Stimulated activated CD8-positive, alpha-beta memory T cell treated with anti-CD3 and anti-CD28 coated beads, Interleukin-12 subunit alpha, Interleukin-12 subunit beta, amount 100 ng/mL, for 1 hour (primary cell): ENCODE results near the gene IL1RAPL1.

Source experiments
- DNase-seq: peaks from one replicate; pipeline ENCODE4 v3.0.0-alpha.2; 2020; ENCODE audit warnings: low read depth

Gene IL1RAPL1

DNA sequence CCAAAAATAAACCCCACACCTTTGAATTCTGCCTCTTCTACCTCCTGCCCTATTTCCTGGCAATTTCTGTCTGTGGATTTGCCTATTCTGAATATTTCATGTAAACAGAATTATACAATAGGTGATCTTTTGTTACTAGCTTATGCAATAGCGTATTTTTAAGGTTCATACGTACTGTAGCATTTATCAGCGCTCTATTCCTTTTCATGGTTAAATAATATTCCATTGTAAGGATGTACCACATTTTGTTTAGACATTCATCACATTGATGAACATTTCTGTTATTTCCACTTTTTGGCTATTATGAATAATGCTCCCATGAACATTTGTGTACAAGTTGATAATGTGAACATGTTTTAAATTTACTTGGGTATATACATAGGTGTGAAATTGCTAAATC, 847.7 kb downstream of the IL1RAPL1 start:
- DNase-seq = no peak

DNA sequence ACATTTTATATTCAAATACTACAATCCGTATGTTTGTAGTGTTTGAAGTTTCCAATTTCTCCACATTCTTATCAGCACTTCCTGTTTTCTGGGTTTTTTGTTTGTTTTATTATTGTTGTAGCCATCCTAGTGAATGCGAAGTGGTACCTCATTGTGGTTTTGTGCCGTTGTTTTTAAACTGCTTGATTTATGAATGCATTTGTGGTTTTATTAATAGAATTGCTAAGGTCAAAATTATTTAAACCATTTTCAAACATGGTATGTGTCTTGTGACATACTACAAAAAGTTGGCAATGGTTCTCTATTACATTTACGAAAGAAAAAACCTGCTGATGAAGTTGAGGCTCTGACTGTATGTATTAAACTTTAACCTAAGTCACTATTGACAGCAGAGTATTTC, 848.1 kb downstream of the IL1RAPL1 start:
- DNase-seq = no peak

DNA sequence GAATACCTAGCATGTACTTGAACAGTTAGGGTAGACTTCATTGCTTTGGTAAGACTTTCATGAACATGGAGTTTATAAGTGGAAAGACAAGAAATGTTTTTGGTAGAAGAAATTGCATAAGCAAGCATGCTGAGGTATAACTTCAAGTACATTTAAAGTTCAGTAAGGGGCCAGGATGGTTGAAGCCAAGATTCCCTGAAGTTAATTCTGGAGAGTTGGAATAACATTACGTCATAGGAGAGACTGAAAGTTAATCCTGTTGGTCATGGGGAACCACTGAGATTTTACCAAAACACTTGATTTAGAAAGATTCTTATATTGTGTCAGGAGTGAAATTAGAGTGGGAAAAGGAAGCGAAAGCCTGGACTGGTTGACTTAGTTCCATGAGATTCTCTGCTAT, 860.6 kb downstream of the IL1RAPL1 start:
- no peak for DNase-seq

DNA sequence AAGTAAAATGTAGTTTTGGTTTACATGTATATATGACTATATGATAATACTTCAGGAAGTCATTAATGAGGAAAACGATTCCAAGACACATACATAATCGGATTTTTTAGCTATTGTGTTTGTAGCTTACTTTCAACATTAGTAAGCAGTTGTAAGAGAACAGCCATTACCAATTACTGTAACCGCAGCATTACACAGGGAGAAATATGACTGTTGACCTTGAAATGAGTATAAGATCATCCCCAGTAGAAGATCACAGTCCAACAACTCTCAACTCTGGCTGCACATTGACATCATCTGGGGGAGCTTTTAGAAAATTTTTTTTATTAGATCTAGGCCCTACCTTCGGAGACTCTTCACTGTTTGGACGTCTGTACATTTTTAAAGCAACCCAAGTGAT, 866.1 kb downstream of the IL1RAPL1 start:
- no peak for DNase-seq

DNA sequence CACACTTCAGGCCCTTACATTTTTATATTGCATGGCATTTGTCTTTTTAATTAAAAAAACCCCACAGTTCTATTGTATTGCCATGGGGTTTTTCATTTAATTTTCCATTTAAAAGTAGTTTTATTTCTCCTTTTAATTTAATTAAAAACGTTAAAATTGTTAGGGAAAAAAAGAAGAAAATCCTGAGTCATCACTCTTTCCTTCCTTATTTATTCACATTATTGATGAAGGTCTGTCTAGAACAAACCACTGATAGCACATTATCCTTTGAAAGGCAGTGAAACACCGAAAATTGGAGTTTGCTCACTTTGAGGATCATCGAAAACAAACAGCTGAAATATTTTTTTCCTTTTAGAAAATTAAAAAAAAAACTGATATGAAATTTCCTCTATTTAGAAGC, 868.5 kb downstream of the IL1RAPL1 start:
- no peak for DNase-seq

DNA sequence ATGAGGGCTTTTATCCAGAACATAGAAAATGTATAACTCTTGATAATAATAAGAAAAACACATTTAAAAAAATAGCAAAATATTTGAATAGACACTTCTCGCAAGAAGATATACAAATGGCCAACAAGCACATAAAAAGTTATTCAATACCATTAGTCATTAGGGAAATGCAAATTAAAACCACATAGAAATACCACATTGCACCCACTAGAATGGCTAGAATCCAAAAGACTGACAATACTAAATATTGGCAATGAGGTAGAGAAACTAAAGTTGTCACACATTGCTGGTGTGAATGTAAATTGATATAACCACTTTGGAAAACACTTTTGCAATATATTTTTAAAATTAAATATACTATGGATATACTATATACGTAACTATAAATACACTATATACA, 873.8 kb downstream of the IL1RAPL1 start:
- DNase-seq = no peak

DNA sequence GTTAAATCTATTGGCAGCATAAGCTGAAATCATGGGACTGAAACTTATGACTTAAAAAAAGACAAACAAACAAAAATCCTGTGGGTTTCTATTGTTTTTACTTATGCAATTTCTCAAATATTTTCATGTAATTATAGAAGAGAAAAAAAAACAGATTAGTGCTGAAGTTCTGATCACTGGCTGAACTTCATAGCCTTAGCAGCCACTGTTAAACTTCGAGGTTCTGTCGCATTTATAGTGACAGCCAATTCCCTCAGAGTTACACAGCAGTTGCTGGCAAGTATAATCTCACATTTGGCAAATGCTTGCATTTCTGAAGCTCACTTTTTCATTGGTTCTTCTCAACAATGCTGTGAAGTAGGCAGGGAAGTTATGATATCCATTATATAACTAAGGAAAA, 879.2 kb downstream of the IL1RAPL1 start:
- DNase-seq = no peak

DNA sequence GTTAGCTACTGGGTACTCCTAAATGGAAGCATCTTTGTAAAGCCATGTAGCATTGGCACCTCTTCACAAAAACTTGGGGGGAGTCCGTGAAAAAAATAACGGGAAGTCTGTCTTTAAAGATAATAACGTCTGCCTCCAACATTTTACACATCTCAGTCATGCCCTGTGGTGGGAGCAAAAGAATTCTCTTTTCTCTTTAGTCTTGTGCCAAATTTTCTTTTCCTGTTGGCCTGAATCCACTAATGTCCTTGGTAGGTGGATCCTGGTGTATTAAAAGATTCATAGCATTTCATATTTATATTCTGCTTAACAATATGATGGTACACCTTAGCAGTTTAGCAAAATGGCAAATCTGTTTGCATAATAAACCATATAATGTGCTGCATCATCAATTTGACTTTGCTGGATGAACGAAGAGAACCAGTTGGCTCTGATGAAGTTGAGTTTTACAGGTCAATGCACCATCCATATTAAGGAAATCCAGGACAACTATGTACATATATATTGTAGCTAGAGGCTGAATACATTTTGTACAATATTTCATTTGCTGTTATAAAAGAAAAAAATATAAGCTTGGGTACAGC, 881.8 kb downstream of the IL1RAPL1 start:
- DNase-seq = no peak

DNA sequence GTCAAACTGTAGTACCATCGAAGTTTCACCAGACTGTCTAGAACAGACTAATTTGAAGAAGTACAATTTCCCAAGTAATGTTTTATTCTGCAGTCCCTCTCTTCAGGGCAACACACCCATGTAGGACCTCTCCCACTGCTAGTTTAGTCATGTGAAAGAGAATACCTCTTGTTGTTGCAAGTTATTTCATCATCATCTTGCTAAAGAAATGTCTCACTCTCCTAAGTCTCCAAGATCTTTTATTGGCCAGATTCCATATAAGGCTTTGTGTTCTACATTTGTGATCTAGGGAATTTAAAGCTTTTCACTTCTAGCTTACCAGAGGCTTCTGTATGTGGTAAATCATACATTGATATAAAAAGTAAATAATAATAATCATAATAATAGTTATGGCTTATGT, 882.8 kb downstream of the IL1RAPL1 start:
- no peak for DNase-seq

DNA sequence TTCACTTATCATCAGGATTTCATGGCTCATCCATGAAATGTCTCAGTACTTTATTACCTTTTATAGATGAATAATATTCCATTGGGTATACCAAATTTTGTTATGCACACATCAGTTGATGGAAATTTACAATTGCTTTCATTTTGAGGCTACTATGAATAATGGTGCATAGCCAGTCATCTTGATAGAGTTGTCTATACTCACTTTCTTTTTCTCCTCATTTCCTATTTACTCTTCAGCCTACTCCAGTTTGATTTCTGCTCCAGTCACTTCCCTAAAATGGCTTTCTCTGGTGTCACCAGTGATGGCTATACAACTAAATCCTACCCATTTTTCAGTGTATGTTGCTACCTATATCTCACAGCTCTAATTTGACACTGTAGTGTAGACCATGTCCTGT, 884.6 kb downstream of the IL1RAPL1 start:
- DNase-seq = no peak

DNA sequence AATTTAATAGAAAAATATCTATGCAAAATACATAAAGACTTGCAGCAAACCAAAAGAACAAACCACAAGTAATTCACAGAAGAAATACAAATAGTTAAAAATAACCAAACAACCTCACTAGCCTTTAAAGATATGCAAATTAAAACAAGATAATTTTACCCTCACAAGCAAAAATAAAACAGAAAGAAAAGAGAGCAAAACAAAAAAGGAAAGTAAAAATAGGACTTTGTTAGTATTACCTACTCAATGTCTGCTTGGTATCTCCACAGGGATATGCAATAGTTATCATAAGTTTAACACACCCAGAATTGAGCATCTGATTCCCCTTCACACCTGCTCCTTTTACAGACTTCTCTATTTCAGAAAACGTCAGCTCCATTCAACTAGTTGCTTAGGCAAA, 890.6 kb downstream of the IL1RAPL1 start:
- no peak for DNase-seq

DNA sequence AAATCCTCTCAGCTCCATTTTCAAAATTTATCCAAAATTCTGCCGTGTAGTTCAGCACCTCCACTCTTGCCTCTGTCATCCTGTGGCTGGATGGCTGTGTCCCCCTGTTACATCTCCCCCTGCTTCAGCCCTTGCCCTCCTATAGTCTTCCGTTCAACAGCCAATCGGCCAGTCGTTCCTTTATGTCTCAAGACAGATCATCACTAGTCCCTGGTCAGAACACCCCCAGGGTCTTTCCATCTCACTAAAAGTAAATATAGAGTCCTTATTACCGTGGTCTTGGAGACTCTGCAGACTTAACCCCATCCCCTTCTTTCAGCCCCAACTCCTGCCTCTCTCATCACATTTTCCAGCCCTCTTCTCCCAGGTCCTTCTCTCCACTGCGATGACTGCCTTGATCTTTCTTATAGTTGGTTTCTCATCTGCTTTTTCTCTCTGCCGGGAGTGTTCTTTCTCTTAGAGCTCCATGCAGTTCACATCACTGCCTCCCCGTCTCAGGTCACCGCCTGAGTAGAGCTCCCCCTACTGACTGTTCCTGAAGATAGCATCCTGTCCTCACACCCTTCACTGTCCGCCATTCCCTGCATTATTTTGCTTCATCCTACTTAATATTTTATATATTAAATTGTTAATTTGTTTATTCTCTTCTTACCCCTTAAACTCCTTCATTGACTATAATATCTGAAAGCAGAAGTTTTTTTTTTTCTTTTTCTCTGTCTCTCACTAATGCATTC, 891.3 kb downstream of the IL1RAPL1 start:
- DNase-seq = no peak

DNA sequence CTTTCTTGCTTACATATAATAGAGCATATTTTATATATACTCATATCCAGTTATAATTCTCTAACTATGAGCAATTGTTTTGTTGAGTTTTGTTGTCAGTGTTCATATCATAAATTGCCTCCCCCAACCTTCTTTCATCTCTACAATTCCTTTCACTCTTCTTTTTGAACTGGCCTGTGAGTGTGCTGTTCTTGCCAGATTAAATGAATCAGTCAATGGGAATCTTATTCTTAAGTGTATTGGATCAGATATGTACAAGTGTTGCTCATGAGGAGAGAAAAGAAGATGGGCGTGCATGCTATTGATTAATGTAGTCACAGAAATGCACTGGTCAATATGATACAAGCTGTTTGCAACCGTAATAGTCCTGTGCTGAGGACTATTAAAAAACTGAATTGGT, 900.0 kb downstream of the IL1RAPL1 start:
- DNase-seq = no peak

DNA sequence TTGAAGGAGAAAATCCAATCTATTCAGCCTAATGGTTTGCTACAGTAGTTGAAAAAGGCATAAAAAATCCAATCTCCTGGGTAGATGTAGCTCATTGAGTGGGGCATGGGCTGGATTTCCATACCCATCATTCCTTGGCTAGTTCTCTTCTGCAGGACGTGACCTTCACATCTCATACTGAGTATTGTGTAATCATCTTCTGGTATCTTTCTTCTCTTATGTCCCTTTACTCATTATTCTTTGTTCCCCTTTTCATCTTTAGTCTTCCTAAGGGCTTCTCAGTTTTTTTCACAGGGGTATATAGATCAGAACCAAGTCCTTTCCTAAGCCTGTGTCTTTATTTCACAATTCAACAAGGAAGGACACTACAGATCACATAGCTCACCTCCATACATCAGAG, 900.5 kb downstream of the IL1RAPL1 start:
- DNase-seq = no peak

DNA sequence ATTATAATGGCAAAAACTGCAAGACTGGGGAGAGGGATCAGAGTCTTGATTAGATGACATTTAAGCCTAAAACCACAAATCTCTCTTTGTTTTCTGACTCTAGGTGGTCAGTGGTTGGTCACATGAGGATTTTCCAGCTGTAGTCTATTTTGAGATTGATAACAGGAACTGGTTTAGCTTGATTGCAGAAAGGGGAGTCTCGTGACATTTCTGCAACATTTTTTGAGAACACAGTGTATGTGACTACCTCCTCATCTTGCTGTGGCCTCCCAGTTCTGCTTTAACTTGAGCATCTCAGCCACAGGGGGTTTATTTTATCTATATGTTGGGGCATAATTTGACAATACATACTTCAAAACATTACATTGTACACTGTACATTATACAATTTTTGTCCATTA, 901.7 kb downstream of the IL1RAPL1 start:
- DNase-seq = no peak

DNA sequence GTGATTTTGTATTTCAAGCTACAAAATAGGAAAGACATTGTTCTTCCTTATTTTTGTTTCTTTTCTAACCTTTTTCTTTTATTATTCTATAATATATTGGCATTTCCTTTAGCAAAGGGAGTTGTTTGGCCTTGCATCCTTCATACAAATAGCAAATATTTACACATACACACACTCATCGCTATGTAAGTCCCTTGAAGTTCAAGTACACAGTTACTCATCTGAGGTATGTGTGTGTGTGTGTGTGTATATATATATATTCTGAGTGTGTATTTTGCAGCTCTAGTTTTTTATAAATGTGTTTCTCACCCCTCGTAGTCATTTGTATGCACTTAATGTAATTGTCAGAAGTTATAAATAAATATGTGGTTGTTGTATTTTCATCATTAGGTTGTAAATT, 903.4 kb downstream of the IL1RAPL1 start:
- DNase-seq = no peak

DNA sequence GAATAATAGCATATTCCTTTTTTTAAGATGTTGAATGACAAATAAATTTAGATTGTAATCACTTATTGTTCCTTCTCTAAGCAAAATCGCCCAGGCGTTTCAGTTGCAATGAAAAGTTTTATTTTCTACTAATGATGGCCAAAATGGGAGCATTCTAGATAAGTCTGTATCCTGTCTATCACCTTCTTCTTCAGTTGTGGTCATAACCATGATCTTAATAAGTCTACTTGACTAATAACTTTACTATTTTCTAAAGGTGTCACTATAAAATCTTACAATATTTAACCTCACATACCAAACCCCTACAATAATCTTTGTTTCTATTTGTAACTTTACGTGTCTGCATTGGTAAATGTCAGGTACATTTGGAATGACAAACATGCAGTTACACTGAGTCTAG, 904.4 kb downstream of the IL1RAPL1 start:
- no peak for DNase-seq

DNA sequence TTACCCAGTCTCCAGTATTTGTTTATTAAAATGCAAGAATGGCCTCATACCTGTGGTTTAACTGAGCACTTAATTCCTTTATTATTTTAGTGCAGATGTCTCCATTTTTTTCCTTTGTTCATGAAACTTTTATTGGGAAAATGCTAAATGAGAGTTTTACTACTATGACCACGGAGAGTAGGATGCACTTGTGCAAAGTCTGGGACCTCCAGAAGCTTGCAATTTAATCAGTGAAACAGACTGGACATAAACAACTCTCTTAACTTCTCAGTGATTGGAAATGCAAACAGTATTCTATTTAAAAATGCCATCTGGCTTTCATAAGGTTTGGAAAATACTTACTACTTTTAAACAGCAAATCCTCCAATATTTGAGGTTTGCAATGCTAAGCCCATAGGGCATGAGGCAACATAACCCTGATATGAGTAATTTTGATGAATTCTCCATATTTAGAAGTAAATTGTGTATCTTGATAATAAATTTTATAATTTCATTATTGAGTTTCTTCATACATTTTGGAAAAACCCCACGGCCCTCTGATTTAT, 909.5 kb downstream of the IL1RAPL1 start:
- no peak for DNase-seq

DNA sequence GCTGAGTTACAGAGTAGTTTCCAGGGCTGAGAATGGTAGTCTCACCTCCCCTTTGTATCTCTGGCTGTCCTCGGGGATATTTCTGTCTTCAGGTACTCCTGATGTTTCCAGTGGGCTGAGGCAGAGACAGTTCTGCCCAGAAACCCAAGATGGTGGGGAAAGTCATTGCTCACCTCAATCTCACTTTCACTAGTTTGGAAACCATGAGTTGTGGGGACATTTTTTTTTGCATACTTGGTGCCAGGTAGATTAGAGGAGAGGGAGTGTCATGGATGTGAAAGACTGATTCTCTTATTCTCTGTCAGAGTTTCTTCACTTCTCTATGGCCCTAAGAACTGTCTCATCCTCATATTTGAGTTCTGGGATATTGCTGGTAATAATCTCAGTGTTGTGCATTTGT, 919.5 kb downstream of the IL1RAPL1 start:
- no peak for DNase-seq

DNA sequence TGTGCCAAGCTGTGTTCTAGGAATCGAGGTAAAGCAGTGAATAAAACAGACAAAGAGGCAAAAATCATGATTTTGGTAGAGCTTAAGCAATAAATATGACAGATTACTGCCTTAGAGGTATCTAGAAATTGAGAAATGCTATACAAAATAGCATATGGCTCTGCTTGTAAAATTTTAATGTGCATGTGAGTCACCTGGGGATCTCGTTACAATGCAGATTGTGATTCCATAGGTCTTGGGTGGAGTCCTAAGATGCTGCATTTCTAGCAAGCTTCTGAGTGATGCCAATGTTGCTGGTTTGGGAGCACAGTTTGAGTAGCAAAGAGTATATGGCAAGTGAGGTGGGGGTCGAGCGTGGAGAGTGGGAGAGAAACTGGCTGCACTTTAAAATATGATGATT, 930.9 kb downstream of the IL1RAPL1 start:
- no peak for DNase-seq

DNA sequence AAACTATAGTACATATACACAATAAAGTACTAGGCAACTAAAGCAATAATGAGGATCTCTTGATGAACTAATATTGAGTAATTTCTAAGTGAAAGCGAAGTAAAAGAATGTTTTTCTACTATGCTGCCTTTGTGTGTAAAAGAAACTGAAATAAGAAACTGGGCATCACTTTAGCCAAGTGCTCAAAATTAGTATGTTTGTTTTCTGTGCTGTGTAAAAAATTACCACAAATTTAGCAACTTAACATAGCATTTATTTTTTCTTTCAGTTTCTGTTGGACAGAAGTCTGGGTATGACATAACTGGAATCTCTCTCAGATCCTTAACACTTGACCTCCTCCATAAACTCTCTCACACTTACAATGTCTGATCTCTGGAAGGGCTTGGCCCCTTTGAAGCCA, 941.0 kb downstream of the IL1RAPL1 start:
- DNase-seq = no peak

DNA sequence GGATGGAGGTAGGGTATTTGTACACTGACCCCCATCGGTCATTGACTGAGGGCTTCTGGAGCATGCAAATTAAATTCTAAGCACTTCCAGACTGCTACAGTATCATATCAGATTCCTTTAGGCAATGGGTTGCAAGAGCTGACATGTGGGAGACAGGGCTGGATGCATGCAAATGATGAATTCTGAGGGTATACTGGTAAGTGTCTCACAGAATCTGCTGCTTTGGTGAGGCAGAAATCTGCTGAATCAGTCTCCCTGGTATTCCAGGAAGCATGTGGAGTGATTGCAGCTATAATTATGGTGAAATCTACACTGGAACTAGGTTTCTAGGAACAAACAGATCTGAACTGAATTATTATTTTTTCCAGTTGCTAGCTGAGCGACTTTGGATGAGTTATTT, 943.3 kb downstream of the IL1RAPL1 start:
- no peak for DNase-seq

DNA sequence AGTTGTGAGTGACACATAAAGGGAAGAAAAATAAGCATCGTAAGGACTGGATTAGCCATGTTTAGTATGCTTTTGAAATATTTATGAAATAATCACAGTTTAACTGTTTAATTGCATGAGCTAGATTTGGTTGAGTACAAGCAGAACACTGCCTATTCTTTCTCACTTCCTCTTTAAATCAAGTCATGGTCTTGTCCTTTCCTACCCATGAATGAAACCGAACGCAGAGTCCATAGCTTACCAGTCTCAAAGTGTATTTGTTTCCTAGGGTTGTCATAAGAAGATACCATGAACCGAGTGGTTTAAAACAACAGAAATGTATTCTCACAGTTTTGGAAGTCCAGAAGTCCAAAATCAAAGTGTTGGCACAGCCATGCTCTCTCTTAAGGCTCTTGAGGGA, 944.1 kb downstream of the IL1RAPL1 start:
- DNase-seq = no peak
